HepG2 (cell line): ENCODE data around the gene G6PD. TPM values are rescaled to one million over a fixed set of nuclear protein-coding genes. Genes with fewer than 3 reads are reported as not detected.

ENCODE experiments used
- CBX1 ChIP-seq: IDR thresholded peaks from one replicate; pipeline ENCODE4 v1.6.1; 2016; ENCODE audit warnings: antibody characterized with exemption, low read depth
- CEBPB ChIP-seq: IDR thresholded peaks from 2 replicates; pipeline ENCODE4 v1.6.1; 2011; ENCODE audit warnings: low read depth, low read length, improper control_type of control experiment, borderline replicate concordance
- KDM3A ChIP-seq: IDR thresholded peaks from 2 replicates; pipeline ENCODE4 v1.6.1; 2018; ENCODE audit warnings: low read depth, missing compliant biosample characterization
- NCOA2 ChIP-seq: sonication (generic); formaldehyde crosslinking; IDR thresholded peaks from 2 replicates; pipeline ENCODE4 v1.8.0; 2022; ENCODE audit warnings: inconsistent platforms
- SMAD9 ChIP-seq: sonication (generic); formaldehyde crosslinking; IDR thresholded peaks from 2 replicates; pipeline ENCODE4 v1.5.1; 2020; ENCODE audit warnings: mild to moderate bottlenecking, missing genetic modification reagents
- STAT5B ChIP-seq: sonication (generic); formaldehyde crosslinking; IDR thresholded peaks from 2 replicates; pipeline ENCODE4 v1.4.0; 2020; ENCODE audit warnings: missing genetic modification reagents
- TAF1 ChIP-seq: sonication (generic); formaldehyde crosslinking; IDR thresholded peaks from 2 replicates; pipeline ENCODE4 v1.4.0; 2020; ENCODE audit warnings: missing genetic modification reagents
- ZFYVE20 ChIP-seq: sonication (generic); formaldehyde crosslinking; IDR thresholded peaks from 2 replicates; pipeline ENCODE4 v1.8.0; 2023; ENCODE audit warnings: low read depth, mild to moderate bottlenecking, moderate library complexity, missing genetic modification reagents, borderline replicate concordance
- ZMAT5 ChIP-seq: sonication (generic); formaldehyde crosslinking; IDR thresholded peaks from 2 replicates; pipeline ENCODE4 v1.5.0; 2020; ENCODE audit warnings: mild to moderate bottlenecking, low read depth, missing genetic modification reagents, borderline replicate concordance
- ZNF589 ChIP-seq: sonication (generic); formaldehyde crosslinking; conservative IDR thresholded peaks from 2 replicates; pipeline ENCODE4 v1.8.0; 2022; ENCODE audit warnings: mild to moderate bottlenecking, moderate library complexity, missing genetic modification reagents
- ZNF7 ChIP-seq: IDR thresholded peaks from 2 replicates; pipeline ENCODE4 v1.6.1; 2016; ENCODE audit warnings: missing biosample characterization, missing genetic modification reagents
- ZNF790 ChIP-seq: sonication (generic); formaldehyde crosslinking; IDR thresholded peaks from 2 replicates; pipeline ENCODE4 v1.8.0; 2022; ENCODE audit warnings: missing genetic modification reagents, mild to moderate bottlenecking, borderline replicate concordance
- polyA plus RNA-seq, 8 experiments: library from polyadenylated mRNA; depleted of rRNA in 3 of 8; stranded (reverse) in 7 of 8; unstranded in 1 of 8; fragments of >200 nt; fragmentation: Illumina TruSeq in 4 of 8; extraction: Trizol in 4 of 8; gene quantifications; 2 replicates each; pipeline versions ENCODE4 v1.2.1 to v1.2.3, GENCODE V29; 2011 to 2016; ENCODE audit warnings: low read depth in 4 of 8, missing spikeins in 1 of 8, mixed read lengths in 1 of 8; ENCODE audit not compliant: insufficient read depth in 1 of 8
- total RNA-seq, 5 experiments: library from RNA; depleted of rRNA; stranded (reverse); fragments of >200 nt; fragmentation: Illumina TruSeq; extraction: Trizol; gene quantifications; 2 replicates each; pipeline ENCODE4 v1.2.3, GENCODE V29; 2016; ENCODE audit warnings: low read depth in 1 of 5
- TF ChIP-seq, protein P1 (sequence below): sonication (generic); formaldehyde crosslinking; IDR thresholded peaks from 2 replicates; pipeline ENCODE4 v1.5.0; 2020; ENCODE audit warnings: mild to moderate bottlenecking, missing genetic modification reagents, borderline replicate concordance
- TF ChIP-seq, protein P2 (sequence below): IDR thresholded peaks from 2 replicates; pipeline ENCODE4 v1.6.1; 2016; ENCODE audit warnings: missing genetic modification reagents, missing compliant biosample characterization
- TF ChIP-seq, protein P3 (sequence below): sonication (generic); formaldehyde crosslinking; IDR thresholded peaks from 2 replicates; pipeline ENCODE4 v1.5.0; 2020; ENCODE audit warnings: missing genetic modification reagents, mild to moderate bottlenecking, borderline replicate concordance
- TF ChIP-seq, protein P4 (sequence below): sonication (generic); formaldehyde crosslinking; IDR thresholded peaks from 2 replicates; pipeline ENCODE4 v1.5.1; 2020; ENCODE audit warnings: mild to moderate bottlenecking, missing genetic modification reagents, moderate library complexity
- TF ChIP-seq, protein P5 (sequence below): sonication (generic); formaldehyde crosslinking; conservative IDR thresholded peaks from 2 replicates; pipeline ENCODE4 v1.5.0; 2020; ENCODE audit warnings: missing genetic modification reagents

G6PD gene
- total and polyA plus RNA-seq, 2 of the 13 experiments (the other 11 are each of a cell fraction or from before 2014, with no cell fraction given): 18.8 to 28.8 TPM

- TF ChIP-seq, protein P1, sequence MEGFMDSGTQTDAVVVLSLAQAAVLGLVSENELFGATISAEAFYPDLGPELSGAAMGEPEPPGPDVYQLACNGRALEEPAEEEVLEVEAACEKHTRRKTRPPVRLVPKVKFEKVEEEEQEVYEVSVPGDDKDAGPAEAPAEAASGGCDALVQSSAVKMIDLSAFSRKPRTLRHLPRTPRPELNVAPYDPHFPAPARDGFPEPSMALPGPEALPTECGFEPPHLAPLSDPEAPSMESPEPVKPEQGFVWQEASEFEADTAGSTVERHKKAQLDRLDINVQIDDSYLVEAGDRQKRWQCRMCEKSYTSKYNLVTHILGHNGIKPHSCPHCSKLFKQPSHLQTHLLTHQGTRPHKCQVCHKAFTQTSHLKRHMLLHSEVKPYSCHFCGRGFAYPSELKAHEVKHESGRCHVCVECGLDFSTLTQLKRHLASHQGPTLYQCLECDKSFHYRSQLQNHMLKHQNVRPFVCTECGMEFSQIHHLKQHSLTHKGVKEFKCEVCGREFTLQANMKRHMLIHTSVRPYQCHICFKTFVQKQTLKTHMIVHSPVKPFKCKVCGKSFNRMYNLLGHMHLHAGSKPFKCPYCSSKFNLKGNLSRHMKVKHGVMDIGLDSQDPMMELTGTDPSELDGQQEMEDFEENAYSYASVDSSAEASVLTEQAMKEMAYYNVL (CRISPR knock-in tag): no peak
- TF ChIP-seq, protein P2, sequence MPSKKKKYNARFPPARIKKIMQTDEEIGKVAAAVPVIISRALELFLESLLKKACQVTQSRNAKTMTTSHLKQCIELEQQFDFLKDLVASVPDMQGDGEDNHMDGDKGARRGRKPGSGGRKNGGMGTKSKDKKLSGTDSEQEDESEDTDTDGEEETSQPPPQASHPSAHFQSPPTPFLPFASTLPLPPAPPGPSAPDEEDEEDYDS (CRISPR knock-in tag): peak; percentile 64; the same call in 1 of the 2 replicates
- TF ChIP-seq, protein P3, sequence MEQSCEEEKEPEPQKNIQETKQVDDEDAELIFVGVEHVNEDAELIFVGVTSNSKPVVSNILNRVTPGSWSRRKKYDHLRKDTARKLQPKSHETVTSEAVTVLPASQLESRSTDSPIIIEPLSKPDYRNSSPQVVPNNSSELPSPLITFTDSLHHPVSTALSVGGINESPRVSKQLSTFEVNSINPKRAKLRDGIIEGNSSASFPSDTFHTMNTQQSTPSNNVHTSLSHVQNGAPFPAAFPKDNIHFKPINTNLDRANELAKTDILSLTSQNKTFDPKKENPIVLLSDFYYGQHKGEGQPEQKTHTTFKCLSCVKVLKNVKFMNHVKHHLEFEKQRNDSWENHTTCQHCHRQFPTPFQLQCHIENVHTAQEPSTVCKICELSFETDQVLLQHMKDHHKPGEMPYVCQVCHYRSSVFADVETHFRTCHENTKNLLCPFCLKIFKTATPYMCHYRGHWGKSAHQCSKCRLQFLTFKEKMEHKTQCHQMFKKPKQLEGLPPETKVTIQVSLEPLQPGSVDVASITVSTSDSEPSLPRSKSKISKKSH (CRISPR knock-in tag): no peak
- TF ChIP-seq KDM3A (CRISPR knock-in tag) (no peak), ZFYVE20 (CRISPR knock-in tag) (no peak), TAF1 (peak; percentile 62), STAT5B (no peak), SMAD9 (CRISPR knock-in tag) (no peak), ZNF7 (no peak), ZMAT5 (no peak), ZNF790 (CRISPR knock-in tag) (no peak), CBX1 (no peak), ZNF589 (CRISPR knock-in tag) (no peak), CEBPB (no peak), NCOA2 (peak; percentile 33; the same call in 1 of the 2 replicates)
- TF ChIP-seq, protein P4, sequence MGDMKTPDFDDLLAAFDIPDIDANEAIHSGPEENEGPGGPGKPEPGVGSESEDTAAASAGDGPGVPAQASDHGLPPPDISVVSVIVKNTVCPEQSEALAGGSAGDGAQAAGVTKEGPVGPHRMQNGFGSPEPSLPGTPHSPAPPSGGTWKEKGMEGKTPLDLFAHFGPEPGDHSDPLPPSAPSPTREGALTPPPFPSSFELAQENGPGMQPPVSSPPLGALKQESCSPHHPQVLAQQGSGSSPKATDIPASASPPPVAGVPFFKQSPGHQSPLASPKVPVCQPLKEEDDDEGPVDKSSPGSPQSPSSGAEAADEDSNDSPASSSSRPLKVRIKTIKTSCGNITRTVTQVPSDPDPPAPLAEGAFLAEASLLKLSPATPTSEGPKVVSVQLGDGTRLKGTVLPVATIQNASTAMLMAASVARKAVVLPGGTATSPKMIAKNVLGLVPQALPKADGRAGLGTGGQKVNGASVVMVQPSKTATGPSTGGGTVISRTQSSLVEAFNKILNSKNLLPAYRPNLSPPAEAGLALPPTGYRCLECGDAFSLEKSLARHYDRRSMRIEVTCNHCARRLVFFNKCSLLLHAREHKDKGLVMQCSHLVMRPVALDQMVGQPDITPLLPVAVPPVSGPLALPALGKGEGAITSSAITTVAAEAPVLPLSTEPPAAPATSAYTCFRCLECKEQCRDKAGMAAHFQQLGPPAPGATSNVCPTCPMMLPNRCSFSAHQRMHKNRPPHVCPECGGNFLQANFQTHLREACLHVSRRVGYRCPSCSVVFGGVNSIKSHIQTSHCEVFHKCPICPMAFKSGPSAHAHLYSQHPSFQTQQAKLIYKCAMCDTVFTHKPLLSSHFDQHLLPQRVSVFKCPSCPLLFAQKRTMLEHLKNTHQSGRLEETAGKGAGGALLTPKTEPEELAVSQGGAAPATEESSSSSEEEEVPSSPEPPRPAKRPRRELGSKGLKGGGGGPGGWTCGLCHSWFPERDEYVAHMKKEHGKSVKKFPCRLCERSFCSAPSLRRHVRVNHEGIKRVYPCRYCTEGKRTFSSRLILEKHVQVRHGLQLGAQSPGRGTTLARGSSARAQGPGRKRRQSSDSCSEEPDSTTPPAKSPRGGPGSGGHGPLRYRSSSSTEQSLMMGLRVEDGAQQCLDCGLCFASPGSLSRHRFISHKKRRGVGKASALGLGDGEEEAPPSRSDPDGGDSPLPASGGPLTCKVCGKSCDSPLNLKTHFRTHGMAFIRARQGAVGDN (CRISPR knock-in tag): peak; percentile 63
- TF ChIP-seq, protein P5, sequence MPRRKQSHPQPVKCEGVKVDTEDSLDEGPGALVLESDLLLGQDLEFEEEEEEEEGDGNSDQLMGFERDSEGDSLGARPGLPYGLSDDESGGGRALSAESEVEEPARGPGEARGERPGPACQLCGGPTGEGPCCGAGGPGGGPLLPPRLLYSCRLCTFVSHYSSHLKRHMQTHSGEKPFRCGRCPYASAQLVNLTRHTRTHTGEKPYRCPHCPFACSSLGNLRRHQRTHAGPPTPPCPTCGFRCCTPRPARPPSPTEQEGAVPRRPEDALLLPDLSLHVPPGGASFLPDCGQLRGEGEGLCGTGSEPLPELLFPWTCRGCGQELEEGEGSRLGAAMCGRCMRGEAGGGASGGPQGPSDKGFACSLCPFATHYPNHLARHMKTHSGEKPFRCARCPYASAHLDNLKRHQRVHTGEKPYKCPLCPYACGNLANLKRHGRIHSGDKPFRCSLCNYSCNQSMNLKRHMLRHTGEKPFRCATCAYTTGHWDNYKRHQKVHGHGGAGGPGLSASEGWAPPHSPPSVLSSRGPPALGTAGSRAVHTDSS: no peak
Observed at GRCh38 chrX:154540897-154541535, 5.6 kb downstream of the G6PD start (continued).
